HCT116 (cell line): Measurements from ENCODE around the gene GNGT2. TPM values are rescaled to one million over a fixed set of nuclear protein-coding genes. Genes with fewer than 3 reads are reported as not detected.

Source experiments
- ATAC-seq: fragments of 200-7000 bp; cut with Tn5 transposase; 2 replicates; pipeline ENCODE4 v1.9.1; 2020; ENCODE audit warnings: mild to moderate bottlenecking, moderate library complexity
- BruUV-seq: library from RNA; stranded (reverse); fragments of 400-500 nt; replicated peaks from 2 replicates; lab custom pipeline; 2021; lab: Mats Ljungman, UMichigan
- CTCF ChIA-PET: fragments of 300-600 bp; sonication (Branson Sonifier 250); formaldehyde crosslinking; loops from one replicate; lab custom pipeline; 2021; ENCODE audit warnings: antibody characterized with exemption; lab: Charles Lee
- POLR2A ChIA-PET: fragments of 300-600, 350-600 bp; sonication (Branson Sonifier 250); formaldehyde crosslinking; loops from one replicate; lab custom pipeline; 2021; ENCODE audit warnings: antibody characterized with exemption; lab: Charles Lee
- RAD21 ChIA-PET, 2 experiments: fragments of 300-600 bp; sonication (Branson Sonifier 250); formaldehyde crosslinking; loops; one replicate each; lab custom pipeline; 2023; ENCODE audit warnings: low total read pairs in 2 of 2; ENCODE audit not compliant: uncharacterized antibody in 2 of 2, unreplicated experiment in 2 of 2, low non-redundant PET in 1 of 2; lab: Charles Lee
- DNase-seq: peaks from one replicate; pipeline ENCODE4 v3.0.0-alpha.2; 2010; ENCODE audit warnings: low read depth, low spot score
- H2AFZ ChIP-seq: fragments of 200-600 bp; shearing (Covaris generic), sonication (generic); 2 replicates; pipeline ENCODE4 v1.6.1; 2017; ENCODE audit warnings: low read depth, mixed run types, mixed read lengths, antibody characterized with exemption, low read length; ENCODE audit not compliant: poor library complexity, severe bottlenecking
- H3K27ac ChIP-seq: 2 replicates; pipeline ENCODE4 v1.5.1; 2012; ENCODE audit warnings: low read depth, low read length
- H3K27me3 ChIP-seq: fragments of 200-600 bp; sonication (generic); 2 replicates; pipeline ENCODE4 v1.6.1; 2016; ENCODE audit warnings: mixed run types, low read length, mixed read lengths; ENCODE audit not compliant: insufficient read depth
- H3K36me3 ChIP-seq, 2 experiments: fragments of 200-500 bp in 1 of 2; fragments of 200-600 bp in 1 of 2; sonication (Bioruptor generic) in 1 of 2; sonication (generic) in 1 of 2; 2 replicates each; pipeline versions ENCODE4 v1.5.1 to v1.6.1; 2014 to 2016; ENCODE audit warnings: low read length in 2 of 2, inconsistent platforms in 1 of 2, mixed read lengths in 1 of 2, mixed run types in 1 of 2; ENCODE audit not compliant: insufficient read depth in 2 of 2, control insufficient read depth in 1 of 2
- H3K4me1 ChIP-seq, 2 experiments: fragments of 200-600 bp in 1 of 2; sonication (generic) in 1 of 2; 2 replicates each; pipeline versions ENCODE4 v1.5.1 to v1.6.1; 2012 to 2017; ENCODE audit warnings: low read length in 2 of 2, inconsistent platforms in 1 of 2, mild to moderate bottlenecking in 1 of 2, mixed read lengths in 1 of 2, mixed run types in 1 of 2, moderate library complexity in 1 of 2; ENCODE audit not compliant: insufficient read depth in 2 of 2, control insufficient read depth in 1 of 2
- H3K4me2 ChIP-seq: fragments of 200-600 bp; sonication (generic); 2 replicates; pipeline ENCODE4 v1.6.1; 2017; ENCODE audit warnings: mixed run types, low read length, mixed read lengths
- H3K4me3 ChIP-seq, 2 experiments: fragments of 200-600 bp in 1 of 2; sonication (generic) in 1 of 2; replicated peaks in 1 of 2; 2 replicates each; pipeline ENCODE4 v1.5.1; 2011 to 2016; ENCODE audit warnings: low read length in 2 of 2, control low read depth in 1 of 2, low read depth in 1 of 2, mild to moderate bottlenecking in 1 of 2, mixed read lengths in 1 of 2, mixed run types in 1 of 2
- H3K79me2 ChIP-seq: fragments of 200-600 bp; sonication (generic); 2 replicates; pipeline ENCODE4 v1.6.1; 2017; ENCODE audit warnings: mild to moderate bottlenecking, mixed run types, low read length, moderate library complexity, mixed read lengths; ENCODE audit not compliant: insufficient read depth
- H3K9ac ChIP-seq: fragments of 200-600 bp; sonication (generic); 2 replicates; pipeline ENCODE4 v1.6.1; 2016; ENCODE audit warnings: low read length, mixed read lengths
- H3K9me2 ChIP-seq: fragments of 200-600 bp; sonication (generic), shearing (Covaris generic); 2 replicates; pipeline ENCODE4 v1.6.1; 2017; ENCODE audit warnings: mixed run types, mild to moderate bottlenecking, moderate library complexity; ENCODE audit not compliant: insufficient read depth
- H3K9me3 ChIP-seq, 2 experiments: fragments of 200-500 bp in 1 of 2; fragments of 200-600 bp in 1 of 2; sonication (Bioruptor generic) in 1 of 2; sonication (generic) in 1 of 2; 2 replicates each; pipeline ENCODE4 v1.6.1; 2014 to 2017; ENCODE audit warnings: low read length in 2 of 2, mixed read lengths in 2 of 2, inconsistent platforms in 1 of 2, low read depth in 1 of 2, mild to moderate bottlenecking in 1 of 2, mixed run types in 1 of 2, moderate library complexity in 1 of 2; ENCODE audit not compliant: control insufficient read depth in 1 of 2, insufficient read depth in 1 of 2
- H4K20me1 ChIP-seq: fragments of 200-600 bp; sonication (generic), shearing (Covaris generic); 2 replicates; pipeline ENCODE4 v1.6.1; 2017; ENCODE audit warnings: mixed run types, mild to moderate bottlenecking, moderate library complexity; ENCODE audit not compliant: insufficient read depth
- CBX3 ChIP-seq: IDR thresholded peaks from 2 replicates; pipeline ENCODE4 v1.6.1; 2012; ENCODE audit warnings: low read depth
- CEBPB ChIP-seq: IDR thresholded peaks from 2 replicates; pipeline ENCODE4 v1.6.1; 2012; ENCODE audit warnings: low read depth
- CTCF ChIP-seq, 3 experiments: fragments of 200-600 bp in 1 of 3; sonication (generic) in 1 of 3; IDR thresholded peaks in 2 of 3; conservative IDR thresholded peaks in 1 of 3; 2 replicates each; pipeline ENCODE4 v1.5.1; 2012 to 2017; ENCODE audit warnings: low read depth in 2 of 3, low read length in 2 of 3, antibody characterized with exemption in 1 of 3, borderline replicate concordance in 1 of 3, control low read depth in 1 of 3, mild to moderate bottlenecking in 1 of 3, mixed read lengths in 1 of 3, mixed run types in 1 of 3, moderate library complexity in 1 of 3; ENCODE audit not compliant: insufficient read depth in 1 of 3
- EGR1 ChIP-seq: IDR thresholded peaks from 2 replicates; pipeline ENCODE4 v1.6.1; 2012; ENCODE audit warnings: low read depth
- ELF1 ChIP-seq: IDR thresholded peaks from 2 replicates; pipeline ENCODE4 v1.6.1; 2012; ENCODE audit warnings: low read depth, borderline replicate concordance
- EZH2 ChIP-seq: fragments of 200-600 bp; sonication (generic); IDR thresholded peaks from 2 replicates; pipeline ENCODE4 v1.6.1; 2017; ENCODE audit warnings: antibody characterized with exemption, mixed run types
- FOSL1 ChIP-seq: IDR thresholded peaks from 2 replicates; pipeline ENCODE4 v1.6.1; 2012; ENCODE audit warnings: low read depth
- JUND ChIP-seq: IDR thresholded peaks from 2 replicates; pipeline ENCODE4 v1.6.1; 2012
- POLR2A ChIP-seq: IDR thresholded peaks from 2 replicates; pipeline ENCODE4 v1.7.0; 2011; ENCODE audit warnings: borderline replicate concordance; ENCODE audit not compliant: insufficient read depth, insufficient read length; ENCODE audit errors: extremely low read depth
- POLR2AphosphoS5 ChIP-seq: IDR thresholded peaks from 2 replicates; pipeline ENCODE4 v1.6.1; 2011; ENCODE audit warnings: mild to moderate bottlenecking, low read depth, low read length, moderate library complexity
- RAD21 ChIP-seq: IDR thresholded peaks from 2 replicates; pipeline ENCODE4 v1.6.1; 2012; ENCODE audit warnings: low read depth, mild to moderate bottlenecking
- REST ChIP-seq: IDR thresholded peaks from 2 replicates; pipeline ENCODE4 v1.6.1; 2012; ENCODE audit warnings: low read depth
- SIN3A ChIP-seq: IDR thresholded peaks from 2 replicates; pipeline ENCODE4 v1.6.1; 2012; ENCODE audit warnings: low read depth
- SP1 ChIP-seq: IDR thresholded peaks from 2 replicates; pipeline ENCODE4 v1.6.1; 2012; ENCODE audit warnings: low read depth
- SRF ChIP-seq: IDR thresholded peaks from 2 replicates; pipeline ENCODE4 v1.6.1; 2012; ENCODE audit warnings: low read depth
- YY1 ChIP-seq: IDR thresholded peaks from 2 replicates; pipeline ENCODE4 v1.6.1; 2011; ENCODE audit warnings: low read length, low read depth, moderate library complexity, mild to moderate bottlenecking; ENCODE audit not compliant: insufficient replicate concordance; ENCODE audit errors: extremely low read depth
- ZFX ChIP-seq: fragments of 450-650 bp; IDR thresholded peaks from 2 replicates; pipeline ENCODE4 v1.6.1; 2017
- intact Hi-C: fragments of 100-400 bp; cut with micrococcal nuclease; formaldehyde crosslinking; loops from 2 replicates; pipeline ENCODE4 v1.10.0; 2022
- total RNA-seq: library from RNA; stranded (reverse); gene quantifications from one replicate; pipeline ENCODE4 v1.2.1, GENCODE V29; 2021; ENCODE audit not compliant: unreplicated experiment

Gene GNGT2
- total RNA-seq, 1 experiment from 2014 or later: not detected

- ATAC-seq (no peak), DNase-seq (no peak)
- Histone ChIP-seq H3K4me2 (no peak overlapping the region), H3K27ac (no peak overlapping the region), H3K9me3 (peaks cover 10 to 15% of the 10 kb centered on the region in 2 experiments; a peak in 2 of 4 replicates), H3K36me3 (no peaks in the 10 kb centered on the region), H3K4me1 (peaks cover 0 to 6% of the 10 kb centered on the region in 2 experiments; a peak in 1 of 4 replicates), H3K9ac (no peak overlapping the region), H3K79me2 (no peaks in the 10 kb centered on the region), H2AFZ (no peak overlapping the region), H3K4me3 (no peak overlapping the region), H3K27me3 (no peaks in the 10 kb centered on the region), H3K9me2 (no peaks in the 10 kb centered on the region), H4K20me1 (no peaks in the 10 kb centered on the region)
- CTCF ChIA-PET: interaction anchor here (0.7 to 3.1 kb wide), 9 partner anchors 9 to 594 kb away, joined by 3 to 26 read pairs (median 7); no protein-coding TSS in a partner anchor
- no TSS peak for BruUV-seq
- POLR2A ChIA-PET: interaction anchor here (2.3 kb wide), 1 partner anchor 11 kb away, joined by 5 read pairs; no protein-coding TSS in a partner anchor
- TF ChIP-seq ELF1 (no peak), ZFX (no peak), POLR2A (no peak), EZH2 (no peak), SRF (no peak), CBX3 (no peak), JUND (no peak), SIN3A (no peak), POLR2AphosphoS5 (no peak), REST (no peak), FOSL1 (no peak), CEBPB (no peak), RAD21 (no peak), EGR1 (no peak), YY1 (no peak), SP1 (no peak), CTCF (IDR thresholded peaks at IDR 0.05 in 2 of 3, conservative IDR thresholded peaks at IDR 0.05 in 1 of 3; ENCODE audit: borderline replicate concordance in 1 of 3, insufficient read depth in 1 of 3, low read depth in 2 of 3, low read length in 2 of 3) (no peak)
- intact Hi-C loops: loop anchor here (1.0 kb wide), 2 partner anchors 46 to 214 kb away; no protein-coding TSS in a partner anchor
- RAD21 ChIA-PET: interaction anchor here (0.9 to 1.2 kb wide), 2 partner anchors 11 to 12 kb away, joined by 3 read pairs; no protein-coding TSS in a partner anchor
Measured at GRCh38 chr17:49180998-49181635, 29.3 kb downstream of the GNGT2 start.
